Measurements from ENCODE around the gene TMEM164. TPM values are rescaled to one million over a fixed set of nuclear protein-coding genes. Genes with fewer than 3 reads are reported as not detected.

The TMEM164 gene
- total and polyA plus RNA-seq, 2 of the 4 experiments (the other 2 are of a cell fraction) = 6.3 to 7.1 TPM

DNA sequence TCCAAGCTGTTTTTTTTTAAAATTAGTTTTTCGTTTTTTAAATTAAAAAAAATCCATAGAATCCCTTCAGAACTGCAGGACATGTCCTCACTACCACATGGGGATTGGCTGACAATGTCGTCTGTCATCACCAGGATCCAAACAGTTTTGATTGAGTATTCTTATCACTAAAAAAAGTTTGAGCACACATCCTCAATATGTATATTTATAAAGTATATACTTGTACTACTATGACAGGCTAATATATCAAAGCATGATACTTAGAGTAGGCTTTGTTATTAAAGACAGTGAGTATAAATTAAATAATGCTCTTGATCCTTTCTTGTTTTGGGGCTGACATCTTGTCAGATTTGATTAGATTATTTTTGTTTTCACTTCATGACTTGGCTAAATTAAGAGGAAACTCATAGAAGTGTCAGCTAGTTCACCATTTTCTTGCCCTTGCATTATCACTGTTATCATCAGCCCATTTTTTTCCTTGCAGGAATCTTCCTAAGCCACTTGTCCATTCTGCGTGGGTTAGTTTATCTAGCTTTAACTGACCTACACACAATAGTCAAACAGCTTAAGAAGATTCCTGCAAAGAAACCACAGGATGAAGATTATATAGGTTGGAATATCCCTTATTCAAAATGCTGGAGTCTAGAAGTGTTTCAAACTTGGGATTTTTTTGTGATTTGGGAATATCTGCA is 222.2 kb downstream of the TMEM164 start:
- H3K9me3 ChIP-seq (ENCODE audit: control insufficient read depth, insufficient read depth, low read length) = no peaks in the 10 kb centered on the region; the same call in 1 of the 2 replicates
- no CpG with 5 or more reads among the region's 3 CpGs for WGBS, 2 experiments (ENCODE audit: extremely low coverage in 2 of 2, insufficient read length in 1 of 2)
- no peak overlapping the region for H3K9ac ChIP-seq (ENCODE audit: low read depth, low read length)
- no peak overlapping the region for H3K4me2 ChIP-seq (ENCODE audit: low read depth, low read length)
- no peak overlapping the region for H2BK20ac ChIP-seq (ENCODE audit: low read depth, low read length)
- H3K4ac ChIP-seq (ENCODE audit: low read depth, low read length) = no peak overlapping the region
- TF ChIP-seq MXI1 (IDR thresholded peaks at IDR 0.05; ENCODE audit: borderline replicate concordance, low read depth, low read length) (no peak), MAFK (IDR thresholded peaks at IDR 0.05; ENCODE audit: low read depth, low read length) (no peak), MAZ (IDR thresholded peaks at IDR 0.05; ENCODE audit: borderline replicate concordance, low read depth, low read length) (no peak), RFX5 (IDR thresholded peaks at IDR 0.05; ENCODE audit: low read depth, low read length) (no peak), FOS (IDR thresholded peaks at IDR 0.05; ENCODE audit: low read depth, low read length) (no peak), SMC3 (IDR thresholded peaks at IDR 0.05; ENCODE audit: low read depth, low read length) (no peak), CHD1 (IDR thresholded peaks at IDR 0.05; ENCODE audit: low read depth, low read length) (no peak), RAD21 (IDR thresholded peaks at IDR 0.05; ENCODE audit: low read length) (no peak), RCOR1 (IDR thresholded peaks at IDR 0.05; ENCODE audit: insufficient replicate concordance, low read length) (no peak)
- TF ChIP-seq, protein P1, sequence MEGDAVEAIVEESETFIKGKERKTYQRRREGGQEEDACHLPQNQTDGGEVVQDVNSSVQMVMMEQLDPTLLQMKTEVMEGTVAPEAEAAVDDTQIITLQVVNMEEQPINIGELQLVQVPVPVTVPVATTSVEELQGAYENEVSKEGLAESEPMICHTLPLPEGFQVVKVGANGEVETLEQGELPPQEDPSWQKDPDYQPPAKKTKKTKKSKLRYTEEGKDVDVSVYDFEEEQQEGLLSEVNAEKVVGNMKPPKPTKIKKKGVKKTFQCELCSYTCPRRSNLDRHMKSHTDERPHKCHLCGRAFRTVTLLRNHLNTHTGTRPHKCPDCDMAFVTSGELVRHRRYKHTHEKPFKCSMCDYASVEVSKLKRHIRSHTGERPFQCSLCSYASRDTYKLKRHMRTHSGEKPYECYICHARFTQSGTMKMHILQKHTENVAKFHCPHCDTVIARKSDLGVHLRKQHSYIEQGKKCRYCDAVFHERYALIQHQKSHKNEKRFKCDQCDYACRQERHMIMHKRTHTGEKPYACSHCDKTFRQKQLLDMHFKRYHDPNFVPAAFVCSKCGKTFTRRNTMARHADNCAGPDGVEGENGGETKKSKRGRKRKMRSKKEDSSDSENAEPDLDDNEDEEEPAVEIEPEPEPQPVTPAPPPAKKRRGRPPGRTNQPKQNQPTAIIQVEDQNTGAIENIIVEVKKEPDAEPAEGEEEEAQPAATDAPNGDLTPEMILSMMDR (conservative IDR thresholded peaks at IDR 0.05; ENCODE audit: low read depth, low read length) = no peak
- TF ChIP-seq, protein P2, sequence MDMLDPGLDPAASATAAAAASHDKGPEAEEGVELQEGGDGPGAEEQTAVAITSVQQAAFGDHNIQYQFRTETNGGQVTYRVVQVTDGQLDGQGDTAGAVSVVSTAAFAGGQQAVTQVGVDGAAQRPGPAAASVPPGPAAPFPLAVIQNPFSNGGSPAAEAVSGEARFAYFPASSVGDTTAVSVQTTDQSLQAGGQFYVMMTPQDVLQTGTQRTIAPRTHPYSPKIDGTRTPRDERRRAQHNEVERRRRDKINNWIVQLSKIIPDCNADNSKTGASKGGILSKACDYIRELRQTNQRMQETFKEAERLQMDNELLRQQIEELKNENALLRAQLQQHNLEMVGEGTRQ (IDR thresholded peaks at IDR 0.05; ENCODE audit: low read depth, low read length) = no peak
- in situ Hi-C loops (cut with MboI; ENCODE audit: low sequenced_read_pairs) (no loop called here), intact Hi-C loops (cut with micrococcal nuclease) (loop anchor here (5.0 kb wide), 1 partner anchor 92 kb away; the partner anchor contains the start of gene AMMECR1), dilution Hi-C loops (cut with HindIII; ENCODE audit: low sequenced_read_pairs, unreplicated experiment) (no loop called here)
- no peak overlapping the region for H2BK15ac ChIP-seq (ENCODE audit: low read depth, low read length)
- no peak overlapping the region for H4K8ac ChIP-seq (ENCODE audit: low read depth in 2 of 2, low read length in 2 of 2)
- H3K36me3 ChIP-seq (ENCODE audit: control insufficient read depth, insufficient read depth, low read length) = no peaks in the 10 kb centered on the region
- H3K27me3 ChIP-seq (ENCODE audit: control insufficient read depth, insufficient read depth, low read length) = no peaks in the 10 kb centered on the region
- H4K5ac ChIP-seq (ENCODE audit: low read depth, low read length) = no peak overlapping the region
- H4K91ac ChIP-seq (ENCODE audit: insufficient read depth, low read depth, low read length) = no peak overlapping the region
- H2AK9ac ChIP-seq (replicated peaks; ENCODE audit: low read depth, low read length, poor library complexity) = no peak overlapping the region
- H2BK120ac ChIP-seq (ENCODE audit: low read depth, low read length) = no peak overlapping the region
- peaks cover 3 to 11% of the 10 kb centered on the region in 2 experiments; a peak in 3 of 4 replicates for H3K79me1 ChIP-seq (ENCODE audit: low read depth in 1 of 2, low read length in 2 of 2)
- DNase-seq = no peak
- H3K23ac ChIP-seq (ENCODE audit: low read depth, low read length) = no peak overlapping the region
- H3K4me3 ChIP-seq (ENCODE audit: insufficient read depth, low read depth, low read length) = no peak overlapping the region
- H2BK5ac ChIP-seq (ENCODE audit: low read depth, low read length, poor library complexity, severe bottlenecking) = no peak overlapping the region
- no peak overlapping the region for H3K18ac ChIP-seq (ENCODE audit: low read depth, low read length)
- no peak overlapping the region for H3K56ac ChIP-seq (ENCODE audit: extremely low read depth, insufficient read depth, low read length)
- ChIA-PET POLR2A (ENCODE audit: unreplicated experiment) (no interaction called here), CTCF (no interaction called here)
- H4K20me1 ChIP-seq (ENCODE audit: insufficient read depth, low read length) = peaks cover 4% of the 10 kb centered on the region; the same call in 1 of the 2 replicates
- H2AK5ac ChIP-seq (ENCODE audit: low read depth, low read length) = no peak overlapping the region
- H3K9me1 ChIP-seq (ENCODE audit: insufficient read depth, low read length) = peaks cover 7% of the 10 kb centered on the region
- no peak overlapping the region for H3K14ac ChIP-seq (replicated peaks; ENCODE audit: low read depth, low read length)
- no peaks in the 10 kb centered on the region for H3K4me1 ChIP-seq (ENCODE audit: control insufficient read depth, insufficient read depth, low read length)
- ATAC-seq (ENCODE audit: low read depth) = no peak
- H3K27ac ChIP-seq (ENCODE audit: insufficient read depth, low read length) = no peak overlapping the region
- BruUV-seq (replicated peaks) = no TSS peak
- H2AFZ ChIP-seq (replicated peaks; ENCODE audit: low read length, poor library complexity) = no peak overlapping the region

Data from IMR-90 (cell line).